ENCODE measurements around the gene GNL3L. TPM values are rescaled to one million over a fixed set of nuclear protein-coding genes. Genes with fewer than 3 reads are reported as not detected.

Gene GNL3L
- polyA plus RNA-seq, 3 donors: 11.8 to 20.7 (median 18.1) TPM

- no peak overlapping the region for H3K27ac ChIP-seq (ENCODE audit: low read depth in 1 of 2, low read length in 2 of 2)
- Mint-ChIP-seq H3K9me3 (peaks cover 0 to 6% (median 3%) of the 10 kb centered on the region in 7 donors), H3K4me3 (peak overlapping the region; percentile 62 to 81), H3K27me3 (ENCODE audit: low read depth in 3 of 3) (peaks cover 32 to 53% (median 38%) of the 10 kb centered on the region in 3 donors), H3K4me1 (peaks cover 8% of the 10 kb centered on the region), H3K27ac (peak overlapping the region in 1 of 7 donors; percentile 62), H3K36me3 (peaks cover 0 to 2% of the 10 kb centered on the region in 2 donors)
- H3K4me2 ChIP-seq (replicated peaks; ENCODE audit: extremely low read depth, low read length, poor library complexity, severe bottlenecking): peak overlapping the region; percentile 65
- H3K4me3 ChIP-seq (replicated peaks in 1 of 3; ENCODE audit: low read depth in 2 of 3, low read length in 3 of 3): no peak overlapping the region
- peaks cover 0 to 8% of the 10 kb centered on the region in 2 donors for H3K4me1 ChIP-seq (ENCODE audit: control insufficient read depth in 1 of 2, insufficient read depth in 2 of 2, low read length in 2 of 2)
- DNase-seq: no peak
- H4K20me1 ChIP-seq (ENCODE audit: insufficient read depth, low read length): no peaks in the 10 kb centered on the region
- H2AFZ ChIP-seq (ENCODE audit: insufficient read depth, low read depth, low read length, poor library complexity, severe bottlenecking): peak overlapping the region; percentile 53
- intact Hi-C loops (cut with micrococcal nuclease): no loop called here
- no CpG with 5 or more reads among the region's 5 CpGs for WGBS (ENCODE audit: insufficient coverage)
- H3K36me3 ChIP-seq (replicated peaks in 1 of 2; ENCODE audit: control insufficient read depth in 1 of 2, insufficient read depth in 2 of 2, low read length in 2 of 2): no peaks in the 10 kb centered on the region
- peaks cover 6 to 32% of the 10 kb centered on the region in 2 donors for H3K27me3 ChIP-seq (ENCODE audit: control insufficient read depth in 2 of 2, insufficient read depth in 2 of 2, low read length in 2 of 2)
- TF ChIP-seq CTCF (IDR thresholded peaks at IDR 0.05): no peak
- H3K9me3 ChIP-seq (replicated peaks in 1 of 2; ENCODE audit: control insufficient read depth in 1 of 2, insufficient read depth in 1 of 2, low read length in 2 of 2): peaks cover 0 to 4% of the 10 kb centered on the region in 2 donors
- no peaks in the 10 kb centered on the region for H3K79me2 ChIP-seq (ENCODE audit: insufficient read depth, low read length)
- H3K9ac ChIP-seq (ENCODE audit: insufficient read depth, low read length, poor library complexity, severe bottlenecking): no peak overlapping the region
Observed at GRCh38 chrX:54496517-54496852, 33.5 kb upstream of the GNL3L start.

DNA sequence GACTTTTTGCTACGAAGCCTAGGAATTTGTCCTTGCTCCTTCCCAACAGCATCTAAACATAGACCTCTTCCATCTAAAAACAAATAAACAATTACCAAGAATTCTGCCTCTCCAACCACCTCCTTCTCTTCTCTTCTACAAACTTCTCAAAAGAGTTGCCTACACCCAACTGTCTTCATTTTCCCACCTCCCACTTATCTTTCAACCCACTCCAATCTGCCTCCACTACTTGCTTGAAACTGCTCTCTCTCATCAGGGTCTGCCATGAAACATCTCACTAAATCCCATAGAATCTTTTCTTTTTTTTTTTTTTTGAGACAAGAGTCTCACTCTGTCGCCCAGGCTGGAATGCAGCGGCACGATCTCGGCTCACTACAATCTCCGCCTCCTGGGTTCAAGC, 33.1 kb upstream of the GNL3L start:
- no peaks in the 10 kb centered on the region for H3K79me2 ChIP-seq (ENCODE audit: insufficient read depth, low read length)
- no peak overlapping the region for H3K27ac ChIP-seq (ENCODE audit: low read depth in 1 of 2, low read length in 2 of 2)
- H3K4me3 ChIP-seq (replicated peaks in 1 of 3; ENCODE audit: low read depth in 2 of 3, low read length in 3 of 3): no peak overlapping the region
- Mint-ChIP-seq H3K27me3 (ENCODE audit: low read depth in 3 of 3) (peaks cover 32 to 52% (median 38%) of the 10 kb centered on the region in 3 donors), H3K36me3 (peaks cover 0 to 2% of the 10 kb centered on the region in 2 donors), H3K4me1 (peaks cover 8% of the 10 kb centered on the region), H3K9me3 (peaks cover 0 to 6% (median 3%) of the 10 kb centered on the region in 7 donors), H3K4me3 (peak overlapping the region in 1 of 2 donors; percentile 81), H3K27ac (no peak overlapping the region)
- H3K27me3 ChIP-seq (ENCODE audit: control insufficient read depth in 2 of 2, insufficient read depth in 2 of 2, low read length in 2 of 2): peaks cover 6 to 32% of the 10 kb centered on the region in 2 donors
- WGBS (ENCODE audit: insufficient coverage): 89% methylated on average over 1 of the region's 6 CpGs
- peaks cover 0 to 4% of the 10 kb centered on the region in 2 donors for H3K9me3 ChIP-seq (replicated peaks in 1 of 2; ENCODE audit: control insufficient read depth in 1 of 2, insufficient read depth in 1 of 2, low read length in 2 of 2)
- H2AFZ ChIP-seq (ENCODE audit: insufficient read depth, low read depth, low read length, poor library complexity, severe bottlenecking): no peak overlapping the region
- no peak for TF ChIP-seq CTCF (IDR thresholded peaks at IDR 0.05)
- no peak overlapping the region for H3K9ac ChIP-seq (ENCODE audit: insufficient read depth, low read length, poor library complexity, severe bottlenecking)
- no peak overlapping the region for H3K4me2 ChIP-seq (replicated peaks; ENCODE audit: extremely low read depth, low read length, poor library complexity, severe bottlenecking)
- no peaks in the 10 kb centered on the region for H4K20me1 ChIP-seq (ENCODE audit: insufficient read depth, low read length)
- peaks cover 0 to 8% of the 10 kb centered on the region in 2 donors for H3K4me1 ChIP-seq (ENCODE audit: control insufficient read depth in 1 of 2, insufficient read depth in 2 of 2, low read length in 2 of 2)
- H3K36me3 ChIP-seq (replicated peaks in 1 of 2; ENCODE audit: control insufficient read depth in 1 of 2, insufficient read depth in 2 of 2, low read length in 2 of 2): no peaks in the 10 kb centered on the region
- intact Hi-C loops (cut with micrococcal nuclease): no loop called here
- no peak for DNase-seq

Data from CD14-positive monocyte (primary cell).